Progenitor cell of endocrine pancreas (in vitro differentiated cells): ENCODE measurements around the gene APEX2. TPM values are rescaled to one million over a fixed set of nuclear protein-coding genes. Genes with fewer than 3 reads are reported as not detected.

ENCODE experiments used
- DNase-seq: peaks from one replicate; pipeline ENCODE4 v3.0.0; 2021; ENCODE audit warnings: low spot score; ENCODE audit not compliant: unreplicated experiment
- H3K27ac Mint-ChIP-seq: 2 replicates; pipeline ENCODE4 v1.8.0; 2021; ENCODE audit warnings: mild to moderate bottlenecking, moderate library complexity, mixed read lengths
- H3K27me3 Mint-ChIP-seq: 2 replicates; pipeline ENCODE4 v1.8.0; 2021; ENCODE audit warnings: mixed read lengths
- H3K36me3 Mint-ChIP-seq: 2 replicates; pipeline ENCODE4 v1.8.0; 2022; ENCODE audit warnings: mixed read lengths; ENCODE audit not compliant: insufficient read depth
- H3K4me1 Mint-ChIP-seq: 2 replicates; pipeline ENCODE4 v1.8.0; 2021; ENCODE audit warnings: low read depth, mixed read lengths
- H3K4me3 Mint-ChIP-seq: 2 replicates; pipeline ENCODE4 v1.8.0; 2021; ENCODE audit warnings: low read depth, mild to moderate bottlenecking, moderate library complexity, mixed read lengths
- H3K9me3 Mint-ChIP-seq: 2 replicates; pipeline ENCODE4 v1.8.0; 2021; ENCODE audit warnings: low read depth, mixed read lengths
- CTCF ChIP-seq: fragments of 200-600 bp; sonication (generic); IDR thresholded peaks from one replicate; pipeline ENCODE4 v1.5.0; 2021; ENCODE audit warnings: antibody characterized with exemption, mild to moderate bottlenecking; ENCODE audit not compliant: unreplicated experiment
- long read RNA-seq: library from polyadenylated mRNA; unstranded; transcript quantifications from one replicate; pipeline ENCODE4 v2.0.0, GENCODE V29; 2020
- total RNA-seq: library from RNA; stranded (reverse); gene quantifications from 2 replicates; pipeline ENCODE4 v1.2.1, GENCODE V29; 2021

APEX2 gene
- total RNA-seq = 18.5 and 21.4 TPM in 2 replicates
- long read RNA-seq, transcript APEX2-201 (6 exons, 3,245 nt) = major isoform, 40 of 46 reads
- long read RNA-seq, partial matches to known transcripts = 1 of 46 reads
- long read RNA-seq, other reads (novel, unspliced or antisense) = 4 of 46 reads

DNA sequence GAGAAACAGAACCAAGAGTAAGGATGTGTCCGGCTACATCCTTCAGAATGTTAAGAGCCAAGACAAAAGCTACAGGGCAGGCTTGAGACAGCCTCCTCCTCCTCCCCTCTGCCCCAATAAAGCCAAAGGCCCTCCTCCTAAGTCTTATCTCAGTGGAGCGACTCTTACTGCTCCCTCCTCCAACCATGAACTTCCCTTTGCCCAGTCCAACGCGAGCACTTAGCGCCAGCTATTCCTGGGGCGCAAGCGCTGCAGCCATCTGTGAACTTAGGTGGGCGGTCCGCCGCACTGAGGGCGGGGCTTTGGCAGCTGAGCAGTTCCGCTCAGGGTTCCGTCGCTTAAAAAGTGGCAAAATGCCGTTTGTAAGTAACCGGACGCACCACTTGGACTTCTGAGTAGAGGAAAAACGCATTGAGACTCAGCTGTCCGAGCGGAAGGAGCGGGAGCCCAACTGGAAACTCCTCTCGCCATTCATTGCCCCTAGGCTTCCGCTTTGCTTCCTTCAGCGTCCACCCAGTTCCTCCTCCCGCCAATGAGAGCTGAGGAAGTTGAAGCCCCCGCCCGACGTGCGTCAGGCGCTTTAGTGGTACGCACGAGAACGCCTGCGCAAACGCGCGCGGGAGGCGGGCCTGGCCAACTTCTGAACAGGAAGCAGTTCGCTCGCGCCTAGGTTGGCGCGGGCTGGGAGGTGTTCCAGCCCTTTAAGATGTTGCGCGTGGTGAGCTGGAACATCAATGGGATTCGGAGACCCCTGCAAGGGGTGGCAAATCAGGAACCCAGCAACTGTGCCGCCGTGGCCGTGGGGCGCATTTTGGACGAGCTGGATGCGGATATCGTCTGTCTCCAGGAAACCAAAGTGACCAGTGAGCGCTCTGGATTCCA, at the start of gene APEX2:
Gene APEX2 (plus strand): TSS at position 647 of the 882 bp plus-strand sequence. CDS start 60 bp downstream, at position 707.
- Mint-ChIP-seq H3K4me1 (peaks cover 11% of the 10 kb centered on the region), H3K36me3 (peaks cover 5% of the 10 kb centered on the region), H3K27ac (peak within 1 kb of the TSS; percentile 96), H3K4me3 (peak within 1 kb of the TSS; percentile 91), H3K9me3 (peaks cover 15% of the 10 kb centered on the region), H3K27me3 (no peaks in the 10 kb centered on the region)
- DNase-seq = peak; percentile 55
- no peak for TF ChIP-seq CTCF

GRCh38 chrX:54950730-54951375, 49.3 kb upstream of the APEX2 start:
- H3K27ac Mint-ChIP-seq = no peak overlapping the region
- no peaks in the 10 kb centered on the region for H3K27me3 Mint-ChIP-seq
- no peak for TF ChIP-seq CTCF
- no peaks in the 10 kb centered on the region for H3K4me1 Mint-ChIP-seq
- DNase-seq = no peak
- no peaks in the 10 kb centered on the region for H3K36me3 Mint-ChIP-seq
- no peak overlapping the region for H3K4me3 Mint-ChIP-seq
- peaks cover 9% of the 10 kb centered on the region for H3K9me3 Mint-ChIP-seq

GRCh38 chrX:54961750-54962149, 38.4 kb upstream of the APEX2 start:
- Mint-ChIP-seq H3K9me3 (peaks cover 20% of the 10 kb centered on the region), H3K27me3 (no peaks in the 10 kb centered on the region), H3K4me1 (no peaks in the 10 kb centered on the region), H3K36me3 (no peaks in the 10 kb centered on the region), H3K27ac (no peak overlapping the region), H3K4me3 (no peak overlapping the region)
- no peak for DNase-seq
- TF ChIP-seq CTCF = no peak

DNA sequence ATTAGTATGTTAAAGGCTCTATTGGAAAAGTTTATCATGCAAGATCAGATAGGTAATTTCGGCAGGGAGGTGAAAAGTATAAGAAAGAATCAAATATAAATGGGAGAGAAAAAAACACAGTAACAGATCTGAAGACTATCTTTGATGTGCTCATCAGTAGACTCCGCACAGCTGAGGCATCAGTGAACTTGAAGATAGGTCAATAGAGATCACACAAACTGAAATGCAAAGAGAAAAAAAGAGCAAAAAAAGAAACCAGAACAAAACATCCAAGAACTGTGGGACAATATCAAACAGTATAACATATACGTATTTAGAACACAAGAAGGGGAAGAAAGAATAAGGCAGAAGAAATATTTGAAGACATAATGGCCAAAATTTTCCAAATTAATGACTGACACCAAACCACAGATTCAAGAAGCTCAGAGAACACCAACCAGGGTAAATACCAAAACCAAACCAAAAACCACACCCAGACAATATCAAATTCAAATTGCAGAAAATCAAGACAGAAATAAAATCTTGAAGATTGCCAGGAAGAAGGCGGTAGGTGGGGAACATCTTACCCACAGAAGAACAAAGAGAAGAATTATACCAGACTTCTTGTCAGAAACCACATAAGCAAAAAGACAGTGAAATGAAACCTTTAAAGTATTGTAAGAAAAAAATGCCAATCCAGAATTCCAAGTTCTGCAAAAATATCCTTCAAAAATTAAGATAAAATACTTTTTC, 35.2 kb upstream of the APEX2 start:
- Mint-ChIP-seq H3K4me3 (no peak overlapping the region), H3K27ac (no peak overlapping the region), H3K36me3 (no peaks in the 10 kb centered on the region), H3K27me3 (no peaks in the 10 kb centered on the region), H3K9me3 (peaks cover 30% of the 10 kb centered on the region), H3K4me1 (no peaks in the 10 kb centered on the region)
- no peak for DNase-seq
- TF ChIP-seq CTCF = no peak

GRCh38 chrX:54977387-54977786, 22.8 kb upstream of the APEX2 start:
- TF ChIP-seq CTCF = no peak
- DNase-seq = no peak
- Mint-ChIP-seq H3K36me3 (peaks cover 3% of the 10 kb centered on the region), H3K27me3 (no peaks in the 10 kb centered on the region), H3K27ac (no peak overlapping the region), H3K9me3 (peaks cover 43% of the 10 kb centered on the region), H3K4me1 (peaks cover 1% of the 10 kb centered on the region), H3K4me3 (no peak overlapping the region)
